OCI-LY7 (cell line): ENCODE data around the gene SCAND1. TPM values are rescaled to one million over a fixed set of nuclear protein-coding genes. Genes with fewer than 3 reads are reported as not detected.

Source experiments
- BruUV-seq: library from RNA; stranded (reverse); fragments of 400-500 nt; replicated peaks from 2 replicates; lab custom pipeline; 2021; lab: Mats Ljungman, UMichigan
- CTCF ChIA-PET: fragments of 300-600 bp; sonication (Branson Sonifier 250); formaldehyde crosslinking; loops from one replicate; lab custom pipeline; 2022; ENCODE audit warnings: antibody characterized with exemption; ENCODE audit not compliant: unreplicated experiment; lab: Charles Lee
- POLR2A ChIA-PET: fragments of 300-600 bp; sonication (Branson Sonifier 250); formaldehyde crosslinking; loops from one replicate; lab custom pipeline; 2022; ENCODE audit warnings: antibody characterized with exemption; lab: Charles Lee
- DNase-seq: peaks from one replicate; pipeline ENCODE4 v3.0.0-alpha.2; 2015; ENCODE audit warnings: low spot score
- H2AFZ ChIP-seq: fragments of 200-600 bp; sonication (generic), shearing (Covaris generic); 2 replicates; pipeline ENCODE4 v1.6.1; 2014; ENCODE audit warnings: mild to moderate bottlenecking, antibody characterized with exemption, low read length, moderate library complexity
- H3K27ac ChIP-seq: fragments of 200-600 bp; sonication (generic); 2 replicates; pipeline ENCODE4 v1.5.1; 2014; ENCODE audit warnings: mixed run types, low read depth, mild to moderate bottlenecking, moderate library complexity, low read length, inconsistent platforms; ENCODE audit not compliant: poor library complexity, severe bottlenecking
- H3K36me3 ChIP-seq: fragments of 200-600 bp; sonication (generic); 2 replicates; pipeline ENCODE4 v1.6.1; 2014; ENCODE audit warnings: mild to moderate bottlenecking, antibody characterized with exemption, low read length, moderate library complexity, mixed read lengths; ENCODE audit not compliant: insufficient read depth
- H3K4me1 ChIP-seq: fragments of 200-600 bp; sonication (generic); 2 replicates; pipeline ENCODE4 v1.5.1; 2014; ENCODE audit warnings: mild to moderate bottlenecking, low read length; ENCODE audit not compliant: insufficient read depth, poor library complexity, severe bottlenecking
- H3K4me2 ChIP-seq: fragments of 200-600 bp; sonication (generic); 2 replicates; pipeline ENCODE4 v1.6.1; 2014; ENCODE audit warnings: mild to moderate bottlenecking, low read length
- H3K4me3 ChIP-seq: fragments of 200-600 bp; sonication (generic); 2 replicates; pipeline ENCODE4 v1.5.1; 2014; ENCODE audit warnings: mild to moderate bottlenecking, low read depth, low read length; ENCODE audit not compliant: poor library complexity, severe bottlenecking
- H3K79me2 ChIP-seq: fragments of 200-600 bp; sonication (generic); 2 replicates; pipeline ENCODE4 v1.6.1; 2016; ENCODE audit warnings: low read depth, mild to moderate bottlenecking, low read length, moderate library complexity, mixed read lengths; ENCODE audit not compliant: insufficient read depth
- H3K9me2 ChIP-seq: fragments of 200-600 bp; sonication (generic); 2 replicates; pipeline ENCODE4 v1.6.1; 2016; ENCODE audit warnings: mild to moderate bottlenecking, low read length, mixed read lengths; ENCODE audit not compliant: insufficient read depth
- H3K9me3 ChIP-seq: fragments of 200-600 bp; sonication (generic); 2 replicates; pipeline ENCODE4 v1.6.1; 2014; ENCODE audit warnings: mild to moderate bottlenecking, mixed run types, low read length, mixed read lengths
- H4K20me1 ChIP-seq: fragments of 200-600 bp; sonication (generic); 2 replicates; pipeline ENCODE4 v1.6.1; 2014; ENCODE audit warnings: mild to moderate bottlenecking, antibody characterized with exemption, low read length, moderate library complexity, mixed read lengths; ENCODE audit not compliant: insufficient read depth
- CTCF ChIP-seq: fragments of 200-600 bp; sonication (generic); conservative IDR thresholded peaks from 2 replicates; pipeline ENCODE4 v1.5.1; 2014; ENCODE audit warnings: mild to moderate bottlenecking, antibody characterized with exemption, low read length, moderate library complexity, mixed read lengths
- EZH2phosphoT487 ChIP-seq: fragments of 200-600 bp; sonication (generic); IDR thresholded peaks from 2 replicates; pipeline ENCODE4 v1.6.1; 2018; ENCODE audit warnings: low read depth, borderline replicate concordance, mild to moderate bottlenecking, mixed run types, antibody characterized with exemption, low read length, moderate library complexity, mixed read lengths
- intact Hi-C: fragments of 100-400 bp; cut with micrococcal nuclease; formaldehyde crosslinking; loops from one replicate; pipeline ENCODE4 v1.10.0; 2022; ENCODE audit not compliant: unreplicated experiment
- total RNA-seq, 2 experiments: library from RNA; depleted of rRNA in 1 of 2; stranded (reverse); fragments of >200 nt in 1 of 2; shearing (Covaris generic) in 1 of 2; gene quantifications; 2 replicates each; pipeline ENCODE4 v1.2.3, GENCODE V29; 2014 to 2022

Gene SCAND1
- total RNA-seq, 2 experiments from 2014 or later = 75.6 to 97.6 TPM

GRCh38 chr20:35909176-35909575 is 45.1 kb downstream of the SCAND1 start:
- CTCF ChIA-PET = no interaction called here
- POLR2A ChIA-PET = interaction anchor here (0.6 to 1.0 kb wide), 2 partner anchors 16 to 817 kb away, joined by 3 to 4 read pairs; partner anchors contain the start of gene TRPC4AP
- intact Hi-C loops = no loop called here
- Histone ChIP-seq H3K4me1 (no peaks in the 10 kb centered on the region), H3K79me2 (no peaks in the 10 kb centered on the region), H2AFZ (no peak overlapping the region), H3K4me3 (no peak overlapping the region), H3K9me3 (no peaks in the 10 kb centered on the region), H3K27ac (no peak overlapping the region), H4K20me1 (no peaks in the 10 kb centered on the region), H3K4me2 (no peak overlapping the region), H3K36me3 (peaks cover 24% of the 10 kb centered on the region), H3K9me2 (no peaks in the 10 kb centered on the region)
- TF ChIP-seq EZH2phosphoT487 (no peak), CTCF (no peak)
- DNase-seq = no peak
- BruUV-seq = no TSS peak

GRCh38 chr20:35908007-35908406 is 46.3 kb downstream of the SCAND1 start:
- TF ChIP-seq EZH2phosphoT487 = no peak
- TF ChIP-seq CTCF = no peak
- intact Hi-C loops = no loop called here
- no peak overlapping the region for H3K4me2 ChIP-seq
- H3K79me2 ChIP-seq = no peaks in the 10 kb centered on the region
- no peaks in the 10 kb centered on the region for H3K9me3 ChIP-seq
- no peaks in the 10 kb centered on the region for H3K4me1 ChIP-seq
- no peak overlapping the region for H3K27ac ChIP-seq
- ChIA-PET CTCF (no interaction called here), POLR2A (no interaction called here)
- no peaks in the 10 kb centered on the region for H4K20me1 ChIP-seq
- H2AFZ ChIP-seq = no peak overlapping the region
- no peak for DNase-seq
- H3K9me2 ChIP-seq = no peaks in the 10 kb centered on the region
- no peak overlapping the region for H3K4me3 ChIP-seq
- H3K36me3 ChIP-seq = peaks cover 18% of the 10 kb centered on the region; the same call in 1 of the 2 replicates
- BruUV-seq = no TSS peak

DNA sequence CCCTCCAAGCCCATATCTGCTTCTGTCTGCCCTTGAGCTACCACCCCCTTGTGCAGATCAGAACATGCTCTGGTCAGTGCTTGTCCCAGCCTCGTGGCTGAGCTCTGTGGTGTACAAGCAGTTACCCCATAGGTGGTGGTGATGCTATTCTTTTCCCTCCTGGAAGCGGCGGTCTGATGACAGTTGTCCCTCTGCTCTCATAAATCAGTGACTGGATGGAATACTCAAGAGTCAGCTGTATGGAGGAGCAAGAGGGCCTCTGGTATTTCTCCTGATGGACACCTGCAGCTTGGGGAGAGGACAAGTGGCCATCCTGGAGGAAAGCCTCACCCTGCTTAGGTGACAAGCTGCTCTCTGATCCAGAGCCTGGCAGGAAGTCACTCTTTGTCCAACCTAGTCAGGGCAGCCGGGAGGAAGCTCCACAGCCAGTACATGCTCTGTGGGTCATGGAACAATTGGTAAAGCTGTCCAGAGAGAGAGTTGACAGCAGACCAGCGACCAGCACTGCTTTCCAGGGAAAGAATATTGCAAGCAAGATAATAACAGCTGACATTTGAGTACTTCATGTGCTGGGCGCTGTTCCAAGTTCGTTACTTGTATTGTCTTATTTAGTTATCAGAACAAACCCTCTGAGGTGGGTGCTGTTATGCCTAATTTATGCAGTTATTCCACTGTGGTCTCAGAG is 47.1 kb downstream of the SCAND1 start:
- no peaks in the 10 kb centered on the region for H3K9me3 ChIP-seq
- H2AFZ ChIP-seq = no peak overlapping the region
- no peaks in the 10 kb centered on the region for H3K4me1 ChIP-seq
- no peak overlapping the region for H3K27ac ChIP-seq
- H3K9me2 ChIP-seq = no peaks in the 10 kb centered on the region
- CTCF ChIA-PET = no interaction called here
- H3K4me2 ChIP-seq = no peak overlapping the region
- H3K79me2 ChIP-seq = no peaks in the 10 kb centered on the region
- no peak for DNase-seq
- no peaks in the 10 kb centered on the region for H4K20me1 ChIP-seq
- POLR2A ChIA-PET = no interaction called here
- no peak overlapping the region for H3K4me3 ChIP-seq
- BruUV-seq = no TSS peak
- H3K36me3 ChIP-seq = peaks cover 15% of the 10 kb centered on the region; the same call in 1 of the 2 replicates
- intact Hi-C loops = no loop called here
- TF ChIP-seq EZH2phosphoT487 (no peak), CTCF (no peak)
